Fibroblast of villous mesenchyme (primary cell): ENCODE data around the gene ADGRF5. TPM values are rescaled to one million over a fixed set of nuclear protein-coding genes. Genes with fewer than 3 reads are reported as not detected.
A peak's percentile ranks its signal among the peaks of the same experiment; 100 is the strongest.

Experiments used
- DNase-seq: peaks from one replicate; pipeline ENCODE4 v3.0.0-alpha.2; 2010; ENCODE audit warnings: low read depth
- H3K4me3 ChIP-seq: 2 replicates; pipeline ENCODE4 v1.5.1; 2011; ENCODE audit warnings: low read depth, mild to moderate bottlenecking, low read length
- CTCF ChIP-seq: IDR thresholded peaks from 2 replicates; pipeline ENCODE4 v1.5.1; 2012; ENCODE audit warnings: low read depth, mild to moderate bottlenecking, low read length; ENCODE audit not compliant: insufficient read depth
- total RNA-seq: library from RNA; depleted of rRNA; stranded (reverse); fragments of >200 nt; gene quantifications from 2 replicates; pipeline ENCODE4 v1.2.3, GENCODE V29; 2012

Gene ADGRF5
- total RNA-seq, 1 donor: 0.86 TPM

DNA sequence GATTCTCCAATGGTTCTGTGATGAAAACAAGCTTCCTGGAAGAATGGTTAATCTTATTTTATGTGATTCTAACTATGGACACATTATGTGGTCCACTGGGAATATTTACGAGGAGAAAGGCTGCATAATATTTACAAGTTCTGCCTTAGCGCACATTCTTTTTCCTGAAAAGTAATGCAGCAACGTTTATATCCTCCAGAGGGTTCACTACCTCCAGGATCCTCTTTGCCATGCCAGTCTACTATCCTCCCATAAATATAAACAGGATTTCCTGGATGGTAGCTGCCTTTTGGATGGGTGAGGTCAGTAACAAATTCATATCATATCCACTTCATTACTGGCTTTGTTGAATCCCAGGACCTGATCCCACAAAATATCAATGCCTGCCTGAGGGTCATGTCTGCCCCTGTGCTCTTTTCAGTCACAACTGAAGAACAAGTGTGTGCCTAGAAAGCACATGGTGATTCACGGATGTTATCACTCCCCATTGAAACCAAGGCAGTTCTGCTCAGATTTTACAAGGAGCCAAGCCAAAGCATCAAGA is 30.4 kb downstream of the ADGRF5 start:
- DNase-seq: peak; percentile 4
- H3K4me3 ChIP-seq: no peak overlapping the region
- TF ChIP-seq CTCF: no peak

- no peak overlapping the region for H3K4me3 ChIP-seq
- TF ChIP-seq CTCF: no peak
- no peak for DNase-seq
These were observed 33.2 kb downstream of the ADGRF5 start for GRCh38 chr6:46888578-46888977.

- DNase-seq: no peak
- no peak for TF ChIP-seq CTCF
- H3K4me3 ChIP-seq: no peak overlapping the region
These were observed 33.7 kb downstream of the ADGRF5 start for GRCh38 chr6:46888031-46888430.

- no peak for TF ChIP-seq CTCF
- H3K4me3 ChIP-seq: no peak overlapping the region
- no peak for DNase-seq
These were observed 39.1 kb downstream of the ADGRF5 start for GRCh38 chr6:46882645-46883044.

GRCh38 chr6:46879003-46879402 is 42.7 kb downstream of the ADGRF5 start:
- no peak overlapping the region for H3K4me3 ChIP-seq
- DNase-seq: no peak

DNA sequence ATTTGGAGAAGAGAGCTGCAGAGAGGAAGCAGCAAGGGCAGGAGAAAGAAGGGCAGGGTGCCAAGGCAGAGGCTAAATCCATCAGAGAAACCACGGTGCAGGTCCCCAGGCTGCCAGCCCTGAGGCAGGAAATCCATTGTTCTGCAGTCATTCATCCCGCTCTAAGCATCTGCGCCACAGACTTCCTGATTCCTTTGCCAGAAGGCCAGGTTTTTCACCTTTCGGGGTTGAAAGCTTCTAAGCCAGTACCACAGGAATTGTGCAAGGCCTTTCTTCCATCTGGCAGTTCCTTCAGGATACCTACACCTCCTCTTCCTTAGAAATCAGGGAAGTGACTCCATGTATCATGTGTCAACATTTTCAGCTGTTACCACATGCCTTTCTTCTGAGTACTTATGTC is 45.6 kb downstream of the ADGRF5 start:
- no peak for DNase-seq
- no peak for TF ChIP-seq CTCF
- no peak overlapping the region for H3K4me3 ChIP-seq

More at GRCh38 chr6:46879003-46879402, 42.7 kb downstream of the ADGRF5 start:
- TF ChIP-seq CTCF: no peak

GRCh38 chr6:46867411-46867810 is 54.3 kb downstream of the ADGRF5 start:
- no peak for DNase-seq
- no peak overlapping the region for H3K4me3 ChIP-seq
- TF ChIP-seq CTCF: no peak
